GM19455 (cell line): ENCODE data around the gene PRR13.
"Not testable (repeated sequence)": the region's sequence is repeated elsewhere in the genome, so short reads cannot be mapped to it uniquely, and the experiment has no call there.

Experiments used
- ATAC-seq: cut with Tn5 transposase; IDR thresholded peaks from one replicate; pipeline ENCODE4 v1.9.1; 2021; ENCODE audit not compliant: unreplicated experiment

Gene PRR13, protein sequence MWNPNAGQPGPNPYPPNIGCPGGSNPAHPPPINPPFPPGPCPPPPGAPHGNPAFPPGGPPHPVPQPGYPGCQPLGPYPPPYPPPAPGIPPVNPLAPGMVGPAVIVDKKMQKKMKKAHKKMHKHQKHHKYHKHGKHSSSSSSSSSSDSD

DNA sequence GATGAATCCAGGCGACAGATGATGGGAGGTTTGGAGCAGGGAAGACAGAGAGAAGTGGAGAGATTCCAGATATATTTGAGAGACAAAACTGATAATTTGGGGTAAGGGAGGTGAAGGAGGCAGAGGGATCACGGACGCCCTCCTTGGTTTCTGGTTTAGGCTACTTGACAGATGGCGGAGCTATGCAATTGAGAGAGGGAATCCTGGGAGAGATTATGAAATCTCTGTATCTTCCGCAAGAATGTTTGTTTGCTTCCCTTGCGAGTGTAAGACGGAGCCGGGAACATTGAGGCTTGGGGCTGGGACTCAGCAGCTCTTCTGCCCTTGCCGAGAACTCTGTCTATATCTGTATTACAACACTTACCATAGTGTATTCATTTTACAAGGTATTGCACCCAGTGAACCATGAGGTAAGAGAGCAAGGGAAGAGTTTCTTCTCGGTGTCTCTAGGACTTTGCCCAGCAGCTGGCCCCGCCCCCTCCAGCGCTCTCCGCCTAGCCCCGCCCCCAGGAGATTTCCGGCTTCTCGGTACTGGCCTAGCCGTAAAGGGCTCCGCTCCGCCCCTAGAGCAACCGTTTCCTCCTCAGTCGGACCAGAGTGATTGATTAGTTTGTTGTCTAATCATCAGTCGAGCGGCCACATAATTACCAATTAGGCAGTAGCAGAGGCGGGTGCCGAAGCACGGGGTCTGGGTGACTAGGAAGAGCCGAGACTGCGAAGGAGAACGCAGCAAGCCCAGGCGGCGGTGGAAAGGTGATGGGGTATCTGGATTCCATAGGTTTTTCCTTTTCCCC lies at the start of gene PRR13:
Gene PRR13, plus strand, starts transcription at position 695 of the 794 bp plus-strand sequence. CDS start 981 bp downstream, outside the sequence.
- peak; percentile 98 for ATAC-seq

DNA sequence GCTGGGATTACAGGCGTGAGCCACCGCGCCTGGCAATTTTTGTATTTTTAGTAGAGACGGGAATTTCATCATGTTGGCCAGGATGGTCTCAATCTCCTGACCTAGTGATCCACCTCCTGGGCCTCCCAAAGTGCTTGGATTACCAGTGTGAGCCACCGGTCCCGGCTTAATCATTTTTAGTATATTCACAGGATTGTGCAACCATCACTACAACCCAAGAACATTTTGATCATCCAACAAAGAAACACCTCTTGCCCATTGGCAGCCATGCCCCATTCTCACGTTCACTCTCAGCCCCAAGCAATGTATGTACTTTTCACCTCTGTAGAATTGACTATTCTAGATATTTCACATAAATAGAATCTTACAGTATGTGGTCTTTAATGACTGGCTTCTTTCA lies 41.6 kb upstream of the PRR13 start:
- ATAC-seq: no peak

DNA sequence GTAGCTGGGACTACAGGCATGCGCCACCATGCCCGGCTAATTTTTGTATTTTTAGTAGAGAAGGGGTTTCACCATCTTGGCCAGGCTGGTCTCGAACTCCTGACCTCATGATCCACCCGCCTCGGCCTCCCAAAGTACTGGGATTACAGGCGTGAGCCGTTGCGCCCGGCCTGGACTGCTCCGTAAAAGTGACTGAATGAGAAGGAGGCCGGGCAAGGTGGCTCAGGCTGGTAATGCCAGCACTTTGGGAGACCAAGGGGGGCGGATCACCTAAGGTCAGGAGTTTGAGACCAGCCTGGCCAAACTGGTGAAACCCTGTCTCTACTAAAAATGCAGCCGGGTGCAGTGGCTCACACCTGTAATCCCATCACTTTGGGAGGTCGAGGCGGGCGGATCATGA lies 39.2 kb upstream of the PRR13 start:
- not testable (repeated sequence) for ATAC-seq

DNA sequence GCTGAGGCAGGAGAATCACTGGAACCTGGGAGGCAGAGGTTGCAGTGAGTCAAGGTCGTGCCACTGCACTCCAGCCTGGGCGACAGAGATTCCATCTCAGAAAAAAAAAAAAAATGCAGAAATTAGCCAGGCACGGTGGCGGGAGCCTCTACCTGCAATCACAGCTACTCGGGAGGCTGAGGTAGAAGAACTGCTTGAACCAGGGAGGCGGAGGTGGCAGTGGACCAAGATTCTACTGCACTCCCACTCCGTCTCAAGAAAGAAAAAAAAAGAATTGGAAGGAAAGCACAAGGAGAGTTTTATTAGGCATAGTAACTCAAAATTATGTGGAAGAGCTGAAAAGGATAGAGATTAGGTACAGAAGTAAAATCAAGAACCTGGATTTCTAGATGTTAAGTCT lies 38.7 kb upstream of the PRR13 start:
- ATAC-seq: no peak

DNA sequence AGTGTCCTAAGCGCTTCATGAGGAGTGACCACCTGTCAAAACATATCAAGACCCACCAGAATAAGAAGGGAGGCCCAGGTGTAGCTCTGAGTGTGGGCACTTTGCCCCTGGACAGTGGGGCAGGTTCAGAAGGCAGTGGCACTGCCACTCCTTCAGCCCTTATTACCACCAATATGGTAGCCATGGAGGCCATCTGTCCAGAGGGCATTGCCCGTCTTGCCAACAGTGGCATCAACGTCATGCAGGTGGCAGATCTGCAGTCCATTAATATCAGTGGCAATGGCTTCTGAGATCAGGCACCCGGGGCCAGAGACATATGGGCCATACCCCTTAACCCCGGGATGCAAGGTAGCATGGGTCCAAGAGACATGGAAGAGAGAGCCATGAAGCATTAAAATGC lies 30.6 kb upstream of the PRR13 start:
- no peak for ATAC-seq

DNA sequence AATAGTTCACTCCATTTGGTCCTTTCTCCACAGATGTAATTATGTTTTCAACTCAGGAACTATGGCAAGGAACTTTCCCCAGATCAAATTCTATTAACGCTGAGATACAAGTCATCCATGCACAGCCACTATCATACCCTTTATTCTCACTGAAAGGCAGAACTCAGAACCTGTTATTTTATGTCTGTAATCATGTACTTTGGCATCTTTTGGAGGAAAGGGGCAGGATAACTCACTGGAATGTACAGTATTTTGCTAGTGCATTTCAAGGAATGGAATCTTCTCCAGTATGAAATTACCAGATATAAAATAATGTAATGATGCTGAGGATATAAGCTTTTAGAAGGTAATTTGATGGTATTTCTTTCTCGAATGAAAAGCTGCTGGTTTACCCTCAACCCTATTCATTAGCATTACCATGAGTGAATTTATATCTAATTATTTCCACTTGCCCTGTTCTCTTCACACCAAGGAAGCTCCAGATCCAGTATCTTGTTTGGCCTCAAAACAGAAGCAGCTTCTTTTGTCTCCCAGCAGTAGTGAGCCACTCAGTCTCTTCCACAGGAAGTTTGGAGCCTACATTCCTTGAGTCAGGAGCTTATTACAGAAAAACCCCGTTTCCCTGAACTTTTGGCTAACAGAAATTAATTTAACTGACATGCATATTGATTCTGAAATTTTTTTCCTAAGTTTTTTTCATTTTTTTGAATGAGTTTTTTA lies 27.9 kb upstream of the PRR13 start:
- ATAC-seq: no peak

DNA sequence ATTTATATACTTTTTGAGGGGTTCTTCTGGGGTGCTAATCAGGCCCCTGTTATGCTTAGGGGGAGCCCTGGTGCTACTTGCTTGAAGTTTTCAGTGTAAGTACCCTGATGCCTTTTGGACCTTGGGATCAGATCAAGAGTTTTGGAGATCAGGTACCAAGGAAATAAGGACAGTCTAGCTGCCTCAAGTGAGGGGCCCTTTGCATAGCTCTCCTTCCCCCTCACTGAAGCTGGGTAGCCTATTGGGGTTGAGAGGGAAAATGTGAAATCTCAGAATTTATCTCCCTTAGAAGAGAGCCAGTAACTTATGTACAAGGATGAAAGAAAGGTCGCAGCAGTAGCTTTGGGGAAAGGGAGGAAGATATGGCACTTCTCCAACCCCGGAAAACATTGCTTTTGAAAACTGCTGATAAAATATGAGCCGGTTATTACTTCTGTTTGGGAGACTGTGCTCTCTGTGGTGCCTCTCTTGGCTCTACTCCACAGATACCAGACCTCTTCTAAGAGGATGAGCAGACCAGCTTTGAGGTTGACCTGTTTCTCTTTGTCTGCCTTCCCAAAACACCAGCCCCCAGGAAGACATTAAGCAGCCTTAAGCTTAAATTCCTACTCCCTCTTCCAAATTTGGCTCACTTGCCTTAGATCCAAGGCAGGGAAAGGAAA lies 26.6 kb upstream of the PRR13 start:
- no peak for ATAC-seq

DNA sequence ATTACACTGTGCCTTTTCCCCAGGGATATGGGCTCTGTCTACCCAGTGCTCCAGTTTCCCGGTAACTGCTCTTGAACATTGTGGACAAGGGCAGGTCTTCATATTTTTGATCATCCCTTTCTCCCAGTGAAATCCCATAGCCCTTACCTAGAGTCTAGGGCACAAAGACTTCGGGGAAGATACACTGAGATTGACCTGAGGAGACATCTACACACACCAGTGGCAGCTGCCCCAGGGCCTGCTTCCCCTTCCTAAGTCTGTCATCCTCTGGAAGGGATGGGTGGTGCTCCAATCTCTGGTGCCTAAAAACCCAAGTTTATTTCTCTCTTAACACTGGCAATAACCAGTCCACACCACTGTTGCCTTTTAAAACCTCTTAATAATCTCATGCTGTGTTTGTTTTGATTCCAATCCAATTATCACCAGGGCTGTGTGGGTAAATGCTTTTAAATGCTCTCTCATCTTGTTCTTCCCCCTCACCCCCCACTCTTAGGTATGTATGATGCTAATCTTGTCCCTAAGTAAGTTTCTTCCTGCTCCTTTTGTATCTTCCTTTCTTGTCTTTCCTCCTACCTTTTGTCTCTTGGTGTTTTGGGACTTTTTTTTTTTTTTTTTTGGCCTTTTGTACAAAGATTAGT lies 25.7 kb upstream of the PRR13 start:
- ATAC-seq: not testable (repeated sequence)

DNA sequence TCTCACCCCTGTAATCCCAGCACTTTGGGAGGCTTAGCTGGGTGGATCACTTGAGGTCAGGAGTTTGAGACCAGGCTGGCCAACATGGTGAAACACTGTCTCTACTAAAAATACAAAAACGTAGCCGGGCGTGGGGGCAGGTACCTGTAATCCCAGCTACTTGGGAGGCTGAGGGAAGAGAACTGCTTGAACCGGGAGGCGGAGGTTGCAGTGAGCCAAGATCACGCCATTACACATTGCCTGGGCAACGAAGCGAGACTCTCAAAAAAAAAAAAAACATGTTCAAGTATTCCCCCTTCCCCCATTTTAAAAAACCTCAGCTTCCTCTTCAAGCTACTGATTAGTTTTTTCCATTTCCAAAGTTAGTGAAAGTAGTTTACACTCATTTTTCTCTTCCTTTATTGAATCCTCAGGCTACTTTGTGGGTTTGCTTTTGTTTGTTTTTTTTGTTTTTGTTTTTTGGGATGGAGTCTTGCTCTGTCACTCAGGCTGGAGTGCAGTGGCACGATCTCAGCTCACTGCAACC lies 24.2 kb upstream of the PRR13 start:
- ATAC-seq: not testable (repeated sequence)

DNA sequence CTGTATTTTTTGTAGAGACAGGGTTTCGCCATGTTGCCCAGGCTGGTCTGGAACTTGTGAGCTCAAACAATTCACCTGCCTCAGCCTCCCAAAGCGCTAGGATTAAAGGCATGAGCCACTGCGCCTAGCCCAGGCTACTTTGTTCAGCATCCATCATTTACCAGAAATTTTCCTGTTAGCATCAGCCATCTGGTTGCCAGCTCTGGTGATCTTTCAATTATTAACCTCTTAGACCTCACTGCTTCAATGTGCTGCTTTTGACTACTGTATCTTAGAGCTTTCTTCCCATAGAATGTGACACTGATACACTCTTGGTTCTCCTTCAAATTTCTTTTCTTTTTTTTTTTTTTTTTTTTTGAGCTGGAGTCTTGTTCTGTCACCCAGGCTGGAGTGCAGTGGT lies 23.3 kb upstream of the PRR13 start:
- ATAC-seq: no peak

DNA sequence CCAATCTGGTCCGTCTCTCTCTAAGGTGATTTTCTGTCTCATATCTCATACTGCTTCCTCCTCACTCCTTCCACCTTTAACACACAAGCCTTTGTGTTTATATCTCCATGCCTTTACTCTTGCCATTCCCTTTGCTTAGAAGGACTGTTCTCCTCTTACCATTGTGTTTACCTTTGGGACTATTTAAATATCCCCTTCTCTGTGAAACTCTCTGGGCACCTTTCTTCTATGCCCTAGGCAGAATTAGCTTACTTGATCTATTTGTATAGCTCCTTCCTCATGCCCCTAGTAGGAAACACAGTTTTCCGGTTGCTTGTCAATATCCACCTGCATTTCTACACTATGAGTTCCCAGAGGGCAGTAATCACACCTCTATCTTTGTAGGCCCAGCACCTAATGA lies 21.8 kb upstream of the PRR13 start:
- ATAC-seq: no peak

DNA sequence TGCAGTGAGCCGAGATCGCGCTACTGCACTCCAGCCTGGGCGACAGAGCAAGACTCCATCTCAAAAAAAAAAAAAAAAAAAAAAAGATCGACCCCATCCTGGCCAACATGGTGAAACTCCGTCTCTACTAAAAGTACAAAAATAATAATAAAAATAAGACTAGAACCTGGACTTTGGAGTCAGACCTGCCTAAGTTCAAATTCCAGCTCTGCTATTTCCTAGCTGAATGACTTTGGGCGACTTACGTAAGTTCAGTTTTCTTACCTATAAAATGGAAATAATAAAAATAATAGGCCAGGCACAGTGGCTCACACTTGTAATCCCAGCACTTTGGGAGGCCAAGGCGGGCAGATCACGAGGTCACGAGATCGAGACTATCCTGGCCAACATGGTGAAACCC lies 19.3 kb upstream of the PRR13 start:
- ATAC-seq: not testable (repeated sequence)

DNA sequence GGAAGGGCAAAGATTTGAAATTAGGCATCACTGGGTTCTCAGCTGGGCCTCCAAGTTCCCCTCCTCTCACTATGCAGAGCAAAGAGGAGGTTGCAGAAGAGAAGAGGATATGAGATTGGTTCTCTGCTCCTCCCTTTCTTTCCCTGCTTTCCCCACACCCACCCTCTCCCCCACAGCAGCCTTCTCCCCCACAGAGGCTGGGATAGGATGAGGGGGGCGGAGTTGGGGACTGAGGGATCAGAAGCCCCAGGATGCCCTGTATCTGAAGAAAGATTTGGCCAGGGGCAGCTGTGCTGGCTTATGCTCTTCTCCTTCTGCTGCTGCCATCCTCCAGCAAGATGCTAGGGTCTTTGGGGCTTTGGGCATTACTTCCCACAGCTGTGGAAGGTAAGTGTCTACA lies 17.9 kb upstream of the PRR13 start, which contains the start of gene AMHR2:
Gene AMHR2, plus strand, starts transcription at position 259 of the 400 bp plus-strand sequence. Its CDS starts 80 bp downstream, at position 339.
- ATAC-seq: no peak

DNA sequence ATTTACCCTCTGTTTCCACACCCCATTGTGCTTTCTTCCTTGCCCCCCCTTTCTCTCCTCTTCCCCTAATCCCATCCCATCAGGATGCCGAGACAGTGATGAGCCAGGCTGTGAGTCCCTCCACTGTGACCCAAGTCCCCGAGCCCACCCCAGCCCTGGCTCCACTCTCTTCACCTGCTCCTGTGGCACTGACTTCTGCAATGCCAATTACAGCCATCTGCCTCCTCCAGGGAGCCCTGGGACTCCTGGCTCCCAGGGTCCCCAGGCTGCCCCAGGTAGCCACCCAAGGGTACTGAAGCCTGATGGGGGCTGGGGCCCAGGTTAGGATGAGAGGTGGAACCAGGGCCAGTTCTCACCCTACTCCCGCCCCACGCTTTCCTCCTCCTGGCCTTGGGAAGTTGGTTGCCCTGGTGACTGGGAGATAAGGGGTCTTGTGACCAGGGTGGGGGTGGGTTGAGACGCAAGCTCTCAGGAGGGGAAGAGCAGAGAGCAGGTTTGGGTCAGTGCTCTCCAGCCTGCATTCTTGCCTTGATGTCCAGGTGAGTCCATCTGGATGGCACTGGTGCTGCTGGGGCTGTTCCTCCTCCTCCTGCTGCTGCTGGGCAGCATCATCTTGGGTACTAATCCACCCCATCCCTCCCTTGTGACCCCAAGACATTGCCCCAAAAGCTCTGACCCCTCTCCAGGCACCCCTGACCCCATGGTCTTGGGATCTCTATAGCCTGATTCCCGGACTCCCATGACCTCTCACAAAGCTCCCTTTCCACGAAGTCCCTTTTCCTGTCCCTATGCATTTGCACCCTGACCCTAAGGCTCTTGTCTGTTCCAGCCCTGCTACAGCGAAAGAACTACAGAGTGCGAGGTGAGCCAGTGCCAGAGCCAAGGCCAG lies 16.7 kb upstream of the PRR13 start:
- no peak for ATAC-seq

DNA sequence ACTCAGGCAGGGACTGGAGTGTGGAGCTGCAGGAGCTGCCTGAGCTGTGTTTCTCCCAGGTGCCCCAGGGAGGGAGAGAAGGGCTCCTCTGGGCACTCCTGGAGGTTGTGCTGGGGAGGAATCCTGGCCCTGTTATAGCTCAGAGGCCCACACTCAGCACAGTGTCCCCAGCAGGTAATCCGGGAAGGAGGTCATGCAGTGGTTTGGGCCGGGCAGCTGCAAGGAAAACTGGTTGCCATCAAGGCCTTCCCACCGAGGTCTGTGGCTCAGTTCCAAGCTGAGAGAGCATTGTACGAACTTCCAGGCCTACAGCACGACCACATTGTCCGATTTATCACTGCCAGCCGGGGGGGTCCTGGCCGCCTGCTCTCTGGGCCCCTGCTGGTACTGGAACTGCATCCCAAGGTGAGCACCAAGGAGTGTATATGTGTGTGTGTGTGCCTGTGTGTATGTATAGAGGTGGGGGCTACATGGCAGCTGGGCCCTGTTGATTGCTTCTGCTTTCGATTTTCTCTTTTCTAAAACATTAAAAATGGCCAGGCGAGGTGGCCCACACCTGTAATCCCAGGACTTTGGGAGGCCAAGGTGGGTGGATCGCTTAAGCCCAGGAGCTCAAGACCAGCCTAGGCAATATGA lies 15.9 kb upstream of the PRR13 start:
- ATAC-seq: no peak

DNA sequence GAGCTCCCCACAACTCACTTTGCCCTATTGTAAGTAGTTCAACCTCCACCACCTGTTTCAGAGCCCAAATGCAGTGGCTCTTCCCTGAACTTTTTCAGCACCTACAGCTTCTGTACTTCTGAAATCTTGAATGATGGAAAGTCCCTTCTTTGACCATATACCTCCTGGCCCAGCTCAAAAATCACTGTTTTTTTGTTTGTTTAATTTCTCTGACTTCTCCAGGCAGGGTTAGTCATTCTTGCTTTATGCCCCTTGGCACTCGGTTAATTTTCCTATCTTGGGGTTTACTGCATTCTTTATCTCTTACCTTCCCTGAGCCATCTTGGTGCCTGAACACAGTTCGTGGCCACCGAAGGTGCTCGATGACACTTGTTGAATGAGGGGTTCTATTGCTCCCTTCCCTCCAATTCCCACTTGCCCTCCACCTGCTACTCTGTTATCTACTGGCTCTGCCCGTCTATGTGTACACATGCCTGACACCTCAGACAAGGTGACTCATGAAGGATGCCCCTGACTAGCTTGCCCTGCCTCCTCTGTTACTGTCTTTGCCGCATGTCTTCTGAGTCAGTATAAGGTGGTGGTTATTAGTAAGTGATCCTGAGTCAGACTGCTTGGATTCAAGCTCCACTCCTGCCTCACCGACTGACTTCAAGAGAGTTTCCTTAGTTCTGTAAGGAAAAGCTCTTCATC lies 13.5 kb upstream of the PRR13 start:
- no peak for ATAC-seq

DNA sequence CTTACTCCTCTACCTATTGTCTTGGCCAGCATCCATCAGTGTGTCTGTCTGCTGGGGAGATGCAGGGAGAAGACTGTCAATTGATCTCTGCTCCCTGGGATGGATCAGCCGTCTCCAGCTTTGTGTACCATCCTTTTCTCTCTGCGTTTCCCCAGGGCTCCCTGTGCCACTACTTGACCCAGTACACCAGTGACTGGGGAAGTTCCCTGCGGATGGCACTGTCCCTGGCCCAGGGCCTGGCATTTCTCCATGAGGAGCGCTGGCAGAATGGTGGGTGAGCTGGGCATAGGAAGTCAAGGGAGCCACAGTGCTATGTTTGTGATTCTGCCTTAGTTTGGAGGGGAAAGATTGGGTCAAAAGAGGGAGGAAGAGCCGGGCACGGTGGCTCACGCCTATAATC lies 12.8 kb upstream of the PRR13 start:
- no peak for ATAC-seq

DNA sequence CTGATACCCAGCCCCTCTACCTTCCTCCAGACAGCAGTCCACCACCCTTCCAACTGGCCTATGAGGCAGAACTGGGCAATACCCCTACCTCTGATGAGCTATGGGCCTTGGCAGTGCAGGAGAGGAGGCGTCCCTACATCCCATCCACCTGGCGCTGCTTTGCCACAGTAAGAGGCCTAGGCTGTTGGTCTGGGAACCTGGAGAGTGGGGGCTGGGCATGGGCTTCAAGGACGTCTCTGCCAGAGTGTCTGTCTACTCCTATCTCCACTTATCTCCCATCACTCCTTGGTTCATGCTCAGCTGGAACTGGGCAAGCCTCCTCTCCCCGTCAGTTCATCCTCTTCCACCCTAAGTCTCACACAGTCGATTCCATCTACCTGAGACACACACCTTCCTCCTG lies 11.4 kb upstream of the PRR13 start:
- no peak for ATAC-seq

DNA sequence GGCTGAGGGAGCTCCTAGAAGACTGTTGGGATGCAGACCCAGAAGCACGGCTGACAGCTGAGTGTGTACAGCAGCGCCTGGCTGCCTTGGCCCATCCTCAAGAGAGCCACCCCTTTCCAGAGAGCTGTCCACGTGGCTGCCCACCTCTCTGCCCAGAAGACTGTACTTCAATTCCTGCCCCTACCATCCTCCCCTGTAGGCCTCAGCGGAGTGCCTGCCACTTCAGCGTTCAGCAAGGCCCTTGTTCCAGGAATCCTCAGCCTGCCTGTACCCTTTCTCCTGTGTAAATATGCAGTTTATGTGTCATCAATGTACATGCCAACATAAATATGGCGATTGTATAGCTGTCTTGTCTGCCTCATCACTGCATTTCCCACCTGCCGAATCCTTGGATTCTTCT lies 10.3 kb upstream of the PRR13 start:
- no peak for ATAC-seq
